Suppressor macrophage treated with lipopolysaccharide for 4 hours (primary cell): ENCODE data around the gene TMEM53.
A peak's percentile ranks its signal among the peaks of the same experiment; 100 is the strongest.

ENCODE experiments used
- DNase-seq: peaks from one replicate; pipeline ENCODE4 v3.0.0-alpha.2; 2020

Gene TMEM53

DNA sequence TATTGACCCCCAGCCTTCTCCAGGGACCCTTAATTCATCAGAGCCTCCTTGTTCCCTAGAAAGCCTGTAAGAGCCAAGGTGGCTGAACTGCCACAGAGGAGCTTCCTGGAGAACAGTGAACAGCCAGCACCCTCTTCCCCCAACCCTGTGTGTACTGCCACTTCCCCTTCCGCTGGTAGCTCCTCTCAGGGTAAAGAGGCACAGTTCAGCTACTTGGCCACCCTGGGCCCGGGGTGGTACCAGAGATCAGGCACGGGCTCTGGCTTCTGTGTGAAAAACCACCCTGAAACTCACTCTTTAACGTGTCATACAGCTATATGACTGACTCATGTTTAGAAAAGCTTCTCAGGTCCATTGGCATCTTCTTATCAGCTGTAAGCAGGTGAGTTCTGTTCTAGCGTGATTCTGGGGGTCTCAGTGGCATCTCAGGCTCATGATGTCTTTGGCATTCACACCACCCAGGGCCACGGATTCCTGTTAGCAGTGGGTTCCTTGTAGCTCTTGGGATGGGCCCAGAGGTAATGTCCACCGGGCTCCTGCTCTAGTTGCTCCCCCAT, 22.6 kb upstream of the TMEM53 start:
- DNase-seq = peak; percentile 59

DNA sequence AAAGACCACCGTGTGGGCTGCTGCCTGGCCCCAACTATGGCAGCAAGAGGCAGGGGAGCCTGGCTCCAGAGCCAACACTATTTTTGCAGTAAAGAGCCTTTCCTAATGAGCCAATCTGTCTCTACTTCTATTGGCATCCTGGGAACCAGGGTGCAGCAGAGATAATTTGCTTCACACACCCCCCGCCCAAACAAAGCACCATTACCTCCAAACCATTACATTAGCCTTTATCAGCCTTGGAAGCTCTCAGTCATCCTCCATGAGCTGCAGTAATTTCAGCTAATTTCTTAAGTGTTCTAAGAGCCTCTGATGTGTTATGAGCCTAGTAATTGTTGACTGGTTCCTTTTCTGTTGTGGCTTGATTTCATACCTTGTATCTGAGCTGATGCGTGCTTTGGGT, 21.8 kb upstream of the TMEM53 start:
- DNase-seq = no peak

DNA sequence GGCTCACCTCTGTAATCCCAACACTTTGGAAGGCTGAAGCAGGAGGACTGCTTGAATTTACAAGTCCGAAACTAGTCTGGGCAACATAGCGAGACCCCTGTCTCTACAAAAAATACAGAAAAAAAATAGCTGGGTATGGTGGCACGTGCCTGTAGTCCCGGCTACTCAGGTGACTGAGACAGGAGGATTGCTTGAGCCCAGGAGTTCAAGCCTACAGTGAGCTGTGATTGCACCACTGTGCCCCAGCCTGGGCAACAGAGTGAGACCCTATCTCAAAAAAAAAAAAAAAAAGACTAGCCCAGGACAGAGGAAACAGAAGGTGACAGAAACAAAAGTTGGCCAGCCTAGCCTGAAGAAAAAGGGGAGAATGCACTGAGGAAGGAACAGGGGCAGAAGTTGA, 21.4 kb upstream of the TMEM53 start:
- no peak for DNase-seq

DNA sequence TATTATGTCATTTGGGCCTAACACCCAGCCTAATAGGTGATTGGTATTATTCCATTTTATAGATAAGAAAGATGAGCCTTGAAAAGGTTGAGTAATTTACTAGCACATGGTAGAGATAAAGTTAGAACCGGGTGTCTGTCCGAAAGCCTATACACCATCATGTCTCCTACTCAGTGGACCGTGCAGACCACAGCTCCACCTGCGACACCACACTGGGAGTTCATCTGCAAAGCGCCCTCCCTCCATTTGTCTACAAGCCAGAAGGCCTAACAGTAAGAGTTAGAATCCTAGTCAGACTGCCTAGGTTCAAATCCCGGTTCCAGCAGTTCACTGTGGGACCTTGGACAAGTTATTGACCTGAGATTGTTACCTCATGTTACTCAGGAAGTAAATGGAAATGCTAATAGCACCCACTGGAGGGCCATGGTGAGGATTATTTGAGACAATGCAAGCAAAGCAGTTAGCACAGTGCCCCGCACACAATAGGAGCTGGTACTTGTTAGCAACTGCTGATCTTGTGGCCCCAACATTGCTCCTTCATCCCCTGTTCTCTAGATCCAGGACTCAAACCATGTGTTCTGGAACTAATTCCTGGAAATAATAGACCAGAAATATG, 20.7 kb upstream of the TMEM53 start:
- no peak for DNase-seq

DNA sequence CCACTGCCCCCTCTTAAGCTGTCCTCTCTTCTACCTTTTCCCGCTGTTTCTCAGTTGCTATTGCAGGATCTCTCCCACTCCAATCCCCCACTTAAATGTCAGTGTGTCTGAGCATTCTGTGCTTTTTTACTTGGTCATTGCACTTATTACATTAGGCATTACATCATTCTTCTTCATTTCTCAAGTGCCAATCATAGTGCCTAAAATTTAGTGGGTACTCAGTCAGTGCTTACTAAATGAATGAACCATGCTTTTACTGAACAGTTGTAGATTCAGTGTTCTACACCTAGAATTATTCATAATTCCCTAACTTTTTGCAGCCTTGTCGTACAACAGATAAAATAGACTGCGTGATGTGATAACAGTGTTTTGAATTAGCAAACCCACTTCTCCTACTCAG, 19.6 kb upstream of the TMEM53 start:
- peak; percentile 46 for DNase-seq

DNA sequence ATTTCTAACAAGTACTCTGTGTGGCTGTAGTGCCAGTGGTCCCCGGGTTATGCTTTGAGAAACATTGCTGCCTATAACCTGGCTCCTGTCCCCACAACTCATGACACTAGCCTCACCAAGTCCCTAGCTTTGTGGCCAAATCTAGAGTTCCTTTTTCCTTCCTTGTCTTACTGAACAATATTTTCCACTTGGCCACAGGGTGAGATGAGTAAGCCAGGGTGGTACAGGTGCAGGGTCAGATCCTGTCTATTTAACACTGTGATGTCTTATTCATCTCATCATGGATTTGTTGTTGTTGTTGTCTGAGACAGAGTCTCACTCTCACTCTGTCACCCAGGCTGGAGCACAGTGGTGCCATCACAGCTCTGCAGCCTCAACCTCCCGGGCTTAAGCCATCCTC, 18.9 kb upstream of the TMEM53 start:
- peak; percentile 28 for DNase-seq

DNA sequence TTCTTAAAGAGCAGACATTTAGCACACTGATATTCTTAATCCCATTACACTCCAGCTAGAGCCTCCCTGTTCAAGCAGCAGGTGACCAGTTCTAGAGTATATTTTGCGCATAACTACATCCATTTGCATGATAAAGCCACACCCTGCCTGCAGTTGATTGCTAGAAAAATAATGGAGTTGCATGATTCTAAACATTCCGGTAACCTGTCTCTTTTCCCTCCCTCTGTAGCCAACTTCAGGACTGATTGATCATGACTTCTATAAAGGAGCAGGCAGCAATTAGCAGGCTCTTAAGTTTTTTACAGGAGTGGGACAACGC, 15.1 kb upstream of the TMEM53 start:
- DNase-seq = no peak

DNA sequence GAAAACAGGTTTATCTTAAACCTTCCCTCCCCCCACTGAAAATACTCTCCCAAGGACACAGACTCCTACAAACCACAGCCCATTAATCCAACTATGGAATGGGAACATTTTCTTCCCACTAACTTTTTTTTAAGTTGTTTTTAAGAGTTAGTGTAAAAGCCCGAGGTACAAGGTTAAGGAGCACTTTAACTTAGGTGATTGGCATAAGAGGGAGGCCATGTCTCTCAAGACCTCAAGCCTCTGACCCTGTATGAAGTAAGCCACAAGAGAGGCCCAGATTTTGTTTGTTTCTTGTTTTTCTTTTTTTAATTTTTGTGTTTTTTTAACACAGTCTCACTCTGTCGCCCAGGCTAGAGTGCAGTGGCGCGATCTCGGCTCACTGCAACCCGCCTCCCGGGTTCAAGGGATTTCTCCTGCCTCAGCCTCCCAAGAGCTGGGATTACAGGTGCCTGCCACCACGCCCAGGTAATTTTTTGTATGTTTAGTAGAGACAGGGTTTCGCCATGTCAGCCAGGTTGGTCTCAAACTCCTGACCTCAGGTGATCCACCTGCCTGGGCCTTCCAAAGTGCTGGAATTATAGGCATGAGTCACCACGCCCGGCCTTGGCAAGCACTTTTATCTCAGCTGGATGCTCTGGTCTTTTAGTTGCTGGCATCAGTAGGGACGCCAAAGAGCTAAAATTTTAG, 14.6 kb upstream of the TMEM53 start:
- DNase-seq = no peak

DNA sequence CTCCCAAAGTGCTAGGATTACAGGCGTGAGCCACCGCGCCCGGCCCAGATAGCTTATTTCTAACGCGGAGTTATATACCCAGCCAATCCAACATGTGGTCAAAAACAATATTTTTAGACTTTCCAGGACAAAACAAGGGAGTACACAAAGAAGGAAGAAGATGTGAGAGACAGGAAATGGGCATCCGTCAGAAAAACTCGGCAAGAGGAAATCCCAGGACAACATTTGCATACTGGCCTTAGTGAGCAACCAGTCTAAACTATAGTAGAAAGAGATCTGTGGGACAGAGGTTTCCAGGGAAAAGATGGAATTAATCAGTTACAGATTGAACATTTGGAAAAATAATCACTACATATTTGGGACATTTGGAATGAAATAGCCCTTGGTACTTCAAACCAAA, 11.6 kb upstream of the TMEM53 start:
- peak; percentile 51 for DNase-seq

DNA sequence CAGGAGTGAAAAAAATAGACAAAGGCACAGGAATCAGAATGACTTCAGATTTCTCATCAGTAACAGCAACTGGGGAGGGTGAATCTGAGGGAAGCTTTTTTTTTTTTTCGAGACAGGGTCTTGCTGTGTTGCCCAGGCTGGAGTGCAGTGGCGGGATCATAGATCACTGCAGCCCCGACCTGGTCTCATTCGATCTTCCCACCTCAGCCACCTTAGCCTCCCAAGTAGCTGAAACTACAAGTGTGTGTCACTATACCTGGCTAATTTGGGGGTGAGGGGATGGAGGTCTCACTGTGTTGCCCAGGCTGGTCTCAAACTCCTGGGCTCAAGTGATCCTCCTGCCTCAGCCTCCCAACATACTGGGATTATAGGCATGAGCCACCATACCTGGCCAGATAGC, 10.9 kb upstream of the TMEM53 start:
- DNase-seq = no peak

DNA sequence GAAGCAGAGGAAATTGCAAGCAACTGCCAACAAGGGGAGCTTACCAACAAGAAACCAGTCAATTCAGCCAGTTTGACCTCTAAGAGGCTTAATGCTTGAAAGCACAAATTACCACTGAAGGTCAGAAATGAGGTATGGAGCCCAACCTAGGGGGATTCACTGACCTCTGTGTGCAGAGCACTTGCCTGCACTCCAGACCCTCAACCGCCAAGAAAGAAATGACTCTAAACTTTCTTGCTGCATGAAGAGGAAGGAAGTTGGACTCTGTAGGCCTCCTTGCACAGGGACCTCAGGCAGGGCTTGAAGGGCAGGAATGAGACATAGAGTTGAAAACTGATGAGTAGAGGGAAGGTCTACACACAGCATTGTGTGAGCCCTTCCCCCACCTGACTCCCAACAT, 10.2 kb upstream of the TMEM53 start:
- DNase-seq = peak; percentile 51

DNA sequence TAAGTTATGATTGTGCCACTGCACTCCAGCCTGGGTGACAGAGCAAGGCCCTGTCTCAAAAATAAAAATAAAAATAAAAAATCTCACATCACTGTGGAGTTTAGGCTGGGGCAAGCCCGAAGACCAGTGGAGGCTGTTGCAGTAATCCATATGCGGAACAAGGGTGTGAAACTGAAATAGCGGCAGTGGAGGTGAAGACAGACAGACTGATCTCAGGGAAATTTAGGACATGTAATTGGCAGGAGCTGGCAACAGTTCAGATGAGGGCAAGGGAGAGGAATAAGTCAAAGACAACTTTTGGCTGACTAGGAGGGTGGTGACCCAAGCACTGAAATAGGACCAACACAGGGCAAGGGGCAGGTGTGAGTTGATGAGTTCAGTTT, 8.6 kb upstream of the TMEM53 start:
- peak; percentile 54 for DNase-seq

DNA sequence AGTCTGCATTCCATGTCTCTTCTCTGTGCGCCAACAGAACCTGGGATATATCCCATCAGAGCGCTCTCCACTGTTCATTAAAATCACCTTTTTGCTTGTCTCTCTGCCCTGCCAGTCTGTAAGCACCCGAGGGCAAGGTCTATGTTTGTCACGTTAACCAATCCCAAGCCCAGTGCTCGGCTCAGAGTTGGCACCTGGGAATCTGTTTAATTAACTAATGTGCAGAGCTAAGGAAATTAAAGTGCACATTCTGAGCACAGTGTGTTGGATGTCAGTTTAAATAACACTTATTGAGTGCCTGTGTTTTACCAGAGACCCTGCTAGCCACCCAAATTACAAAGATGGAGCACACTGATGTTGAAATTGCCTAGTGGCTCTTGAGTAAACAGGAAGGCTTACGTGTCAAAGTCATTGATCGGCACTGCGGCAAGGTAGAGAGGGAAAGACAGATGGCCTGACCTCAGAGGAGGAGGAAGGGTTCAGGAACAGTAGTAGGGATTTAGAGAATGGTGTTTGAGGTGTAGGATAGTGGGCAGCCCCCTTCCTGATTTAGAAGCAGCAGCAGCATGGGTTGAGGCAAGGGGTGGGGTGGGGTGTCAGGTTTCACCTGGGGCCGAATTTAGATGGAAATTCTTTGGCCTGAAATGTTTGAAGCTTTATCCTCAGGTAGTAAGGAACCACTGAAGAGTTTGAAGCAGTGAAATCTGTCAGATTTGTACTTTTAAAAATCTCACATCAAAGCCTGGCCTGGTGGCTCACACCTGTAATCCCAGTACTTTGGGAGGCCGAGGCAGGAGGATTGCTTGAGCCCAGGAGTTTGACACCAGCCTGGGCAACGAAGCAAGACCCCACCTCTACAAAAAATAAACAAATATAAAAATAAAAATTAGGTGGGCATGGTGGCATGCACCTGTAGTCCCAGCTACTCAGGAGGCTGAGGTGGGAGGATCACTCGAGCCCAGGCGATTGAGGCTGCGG, 7.9 kb upstream of the TMEM53 start:
- no peak for DNase-seq

DNA sequence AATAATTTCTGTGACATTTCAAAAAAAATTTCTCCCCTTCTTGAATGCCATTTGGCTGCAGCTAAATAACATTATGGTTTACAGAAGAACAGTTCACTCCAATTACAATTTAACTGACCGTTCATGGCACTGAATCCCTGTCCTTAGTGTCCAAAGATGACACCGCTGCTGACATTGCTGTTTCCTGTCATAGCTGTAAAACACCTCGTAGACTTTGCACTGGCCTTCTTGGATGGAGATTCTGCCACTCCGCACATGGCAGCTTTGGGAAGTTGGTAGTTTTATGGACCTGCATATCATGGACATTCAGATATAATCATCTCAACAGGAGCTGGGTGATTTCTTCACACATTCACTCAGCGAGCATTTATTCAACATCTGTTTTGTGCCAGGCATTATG, 5.2 kb upstream of the TMEM53 start:
- no peak for DNase-seq

DNA sequence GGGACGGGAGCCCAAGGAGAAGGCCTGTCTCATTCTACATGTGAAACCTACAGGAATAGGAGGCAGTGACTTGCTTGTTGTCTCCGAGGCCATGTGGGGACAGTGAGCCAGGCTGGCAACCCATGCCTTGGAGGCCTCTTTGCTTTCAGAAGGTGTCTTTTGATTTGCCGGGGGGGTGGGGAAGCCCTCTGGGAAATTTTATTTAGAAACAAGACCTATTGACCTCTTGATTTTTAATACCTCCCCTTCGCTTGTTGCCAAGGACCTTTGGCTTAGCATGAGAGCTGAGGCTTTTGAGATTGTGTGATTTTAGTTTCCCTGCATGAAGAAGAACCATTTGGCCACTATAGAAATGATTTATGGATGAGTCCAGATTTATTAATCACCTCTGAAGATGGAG, 4.3 kb upstream of the TMEM53 start:
- DNase-seq = peak; percentile 31

DNA sequence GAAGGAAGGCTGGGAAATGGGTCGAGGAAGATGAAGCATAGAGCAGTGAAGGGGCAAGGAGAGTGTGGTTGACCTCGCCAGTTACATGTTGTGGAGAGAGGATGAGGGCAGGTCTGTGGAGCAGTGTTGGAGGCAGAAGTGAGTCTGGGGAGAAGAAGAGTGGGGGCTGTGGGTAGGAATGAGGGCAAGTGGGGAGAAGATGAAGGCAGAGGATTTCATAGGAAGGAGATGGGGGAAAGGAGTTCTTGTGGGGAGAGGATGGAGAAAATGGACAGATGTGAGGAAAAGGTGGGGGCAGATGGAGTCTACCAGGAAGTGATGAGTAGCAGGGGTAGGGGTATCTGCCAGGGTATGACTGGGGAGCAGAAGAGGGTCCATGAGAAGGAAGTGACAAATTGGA, 3.8 kb upstream of the TMEM53 start:
- no peak for DNase-seq

DNA sequence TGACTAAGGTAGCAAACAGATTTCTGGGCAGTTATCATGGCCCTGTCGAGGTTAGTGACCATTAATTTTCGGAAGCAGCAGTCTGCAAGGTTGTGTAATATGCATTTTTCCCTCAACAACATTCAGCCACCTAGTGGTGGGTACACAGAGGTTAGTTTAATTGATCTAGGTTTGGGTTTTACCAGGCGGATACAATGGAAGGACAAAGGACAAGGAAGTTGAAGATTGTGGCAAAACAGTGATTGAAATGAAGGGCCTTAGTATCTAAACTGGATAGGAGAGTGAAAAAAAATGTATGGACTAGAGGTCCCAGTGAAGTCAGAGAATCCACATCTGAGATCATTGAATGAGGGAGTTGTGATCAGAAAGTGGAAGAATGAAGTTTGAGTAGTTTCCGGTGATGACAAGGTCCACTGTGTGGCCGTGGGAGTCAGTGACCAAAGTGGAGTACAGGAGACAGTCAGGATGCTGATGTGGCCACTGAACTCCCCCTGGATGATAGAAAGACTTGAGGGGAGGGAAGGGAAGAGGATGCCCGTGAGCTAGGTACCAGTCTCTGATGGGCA, 3.0 kb upstream of the TMEM53 start:
- DNase-seq = peak; percentile 74

DNA sequence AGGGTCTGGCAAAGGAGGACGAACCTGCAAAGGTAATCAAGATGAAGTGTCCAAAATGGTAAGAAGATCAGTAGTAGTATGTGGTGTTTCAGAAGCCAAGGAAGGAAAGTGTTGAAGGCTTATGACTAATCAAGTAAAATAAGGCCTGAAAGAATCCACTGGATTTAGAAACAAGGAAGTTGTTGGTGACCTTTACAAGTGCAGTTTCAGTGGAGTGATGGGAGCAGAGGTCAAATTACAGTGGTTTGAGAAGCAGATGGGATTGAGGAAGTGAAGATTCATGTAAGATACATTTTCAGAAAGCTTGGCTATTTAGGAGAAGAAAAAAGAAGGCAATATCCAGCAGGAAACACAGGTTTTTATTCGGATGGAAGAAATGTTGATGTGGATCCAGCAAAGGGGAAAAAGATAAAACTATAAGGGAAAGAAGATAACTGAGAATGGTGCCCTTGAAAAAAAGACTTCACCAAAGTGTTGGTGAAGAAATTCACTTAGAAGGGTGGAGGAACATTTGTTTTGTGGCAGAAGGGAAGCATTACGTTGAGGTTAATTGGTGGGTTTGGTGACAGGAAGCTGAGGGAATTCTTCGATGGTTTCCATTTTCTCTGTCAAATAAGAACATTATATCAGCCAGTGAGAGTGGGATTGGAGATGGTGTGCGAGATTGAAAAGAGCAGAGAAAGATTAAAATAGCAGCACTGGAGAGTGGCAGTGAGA, 2.4 kb upstream of the TMEM53 start:
- DNase-seq = peak; percentile 92

DNA sequence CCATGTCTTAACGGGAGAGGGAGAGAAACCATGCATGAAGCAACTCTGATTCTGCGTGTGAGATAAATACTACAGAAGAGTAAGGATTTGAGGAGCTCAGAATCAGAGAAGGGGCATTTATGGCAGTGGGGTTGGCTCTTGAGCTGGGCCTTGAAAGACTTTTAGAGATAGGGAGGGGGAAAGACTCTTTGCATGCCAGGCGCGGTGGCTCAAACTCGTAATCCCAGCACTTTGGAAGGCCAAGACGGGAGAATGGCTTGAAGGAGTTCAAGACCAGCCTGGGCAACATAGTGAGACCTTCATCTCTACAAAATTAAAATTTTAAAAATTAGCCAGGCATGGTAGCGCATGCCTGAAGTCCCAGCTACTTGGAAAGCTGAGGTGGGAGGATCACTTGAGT, 905 bp upstream of the TMEM53 start:
- no peak for DNase-seq

DNA sequence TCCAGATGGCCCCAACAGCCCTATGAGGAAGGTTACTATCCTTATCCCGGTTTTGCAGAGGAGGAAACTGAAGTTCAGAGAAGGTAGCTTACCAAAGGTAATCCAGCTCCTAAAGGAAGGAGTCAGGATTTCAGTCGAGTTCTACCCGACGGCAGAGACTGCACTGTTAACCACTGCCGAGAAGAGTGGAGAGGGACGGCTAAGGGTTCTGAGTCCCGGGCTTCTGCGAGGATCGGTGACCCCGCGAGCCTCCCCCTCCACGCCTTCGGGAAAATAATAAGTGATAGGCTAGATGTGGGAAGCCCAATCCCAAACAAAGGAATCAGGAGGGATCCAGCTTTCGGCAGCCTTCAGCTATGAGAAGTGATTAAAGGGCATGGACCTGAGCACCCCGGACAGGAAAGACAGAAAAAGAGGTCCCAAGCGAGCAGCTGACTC, 587 bp downstream of the TMEM53 start:
- no peak for DNase-seq

DNA sequence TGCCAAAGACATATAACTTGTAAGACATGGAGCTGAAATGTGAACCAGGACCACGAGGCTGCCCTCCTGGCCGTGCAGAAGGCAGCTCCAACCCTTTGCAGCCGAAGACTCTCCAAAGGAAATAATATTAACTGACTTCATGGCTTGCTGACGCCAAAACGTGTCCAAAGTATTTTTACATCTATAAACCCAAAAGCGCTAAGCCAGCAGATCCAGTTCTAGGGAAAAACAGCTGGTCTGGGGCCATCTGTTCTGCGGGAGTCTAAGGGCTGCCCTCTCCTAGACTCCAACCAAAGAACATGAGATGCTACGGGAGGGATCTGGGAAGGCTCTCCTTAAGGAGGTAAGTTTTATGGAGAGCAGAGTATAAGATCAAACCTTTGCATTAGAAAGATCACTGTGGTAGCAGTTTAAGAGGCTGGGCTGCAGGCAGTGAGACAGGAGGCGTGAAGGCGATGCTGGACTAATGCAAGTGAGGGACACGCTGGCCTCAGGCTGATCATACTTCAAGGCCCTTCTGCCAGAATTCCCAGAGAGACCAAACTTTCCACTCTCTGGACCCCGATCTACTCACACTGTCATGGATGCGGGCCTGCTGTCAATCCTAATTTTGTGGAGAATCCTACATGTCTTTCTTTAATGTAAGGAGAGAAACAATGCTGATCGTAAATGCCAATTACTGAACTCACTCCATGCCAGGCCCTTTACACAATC, 1.2 kb downstream of the TMEM53 start:
- no peak for DNase-seq
